Measurements from ENCODE around the gene KDM2B. TPM values are rescaled to one million over a fixed set of nuclear protein-coding genes. Genes with fewer than 3 reads are reported as not detected.

KDM2B gene
- polyA plus RNA-seq, 1 of the 3 experiments (the other 2 are of a cell fraction) = 11.5 TPM

DNA sequence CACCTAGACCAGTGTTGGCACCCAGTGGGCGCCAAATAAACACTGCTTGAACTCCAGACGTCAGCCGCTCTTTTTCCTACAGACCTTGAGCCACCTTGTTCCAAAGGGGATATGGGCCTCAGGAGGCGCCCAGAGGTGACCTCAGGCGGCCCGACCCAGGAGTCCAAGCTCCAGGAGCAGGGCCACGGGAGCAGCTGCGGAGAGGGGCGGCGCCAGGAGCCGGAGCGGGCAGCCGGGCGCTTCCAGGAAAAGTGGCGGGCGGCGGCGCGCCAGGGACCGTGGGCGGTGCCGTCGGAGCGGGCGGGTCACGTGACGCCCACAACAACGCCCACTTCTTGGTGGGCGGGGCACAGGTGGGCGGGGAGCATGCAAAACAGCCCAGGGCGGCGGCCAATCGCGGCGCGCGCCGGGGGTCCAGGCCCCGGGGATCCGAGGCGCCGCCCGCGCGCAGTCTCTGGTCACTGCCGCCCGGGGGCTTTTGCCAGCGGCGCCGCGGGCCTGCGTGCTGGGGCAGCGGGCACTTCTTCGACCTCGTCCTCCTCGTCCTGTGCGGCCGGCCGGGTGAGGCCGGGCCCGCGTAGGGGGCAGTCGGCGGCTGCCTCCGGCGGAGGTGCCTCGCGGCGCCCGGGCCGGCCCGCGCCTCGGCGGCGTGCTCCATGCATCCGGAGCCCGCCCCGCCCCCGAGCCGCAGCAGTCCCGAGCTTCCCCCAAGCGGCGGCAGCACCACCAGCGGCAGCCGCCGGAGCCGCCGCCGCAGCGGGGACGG lies 45.4 kb upstream of the KDM2B start, which contains the start of gene ORAI1 (continued):
- TF ChIP-seq, protein P1, sequence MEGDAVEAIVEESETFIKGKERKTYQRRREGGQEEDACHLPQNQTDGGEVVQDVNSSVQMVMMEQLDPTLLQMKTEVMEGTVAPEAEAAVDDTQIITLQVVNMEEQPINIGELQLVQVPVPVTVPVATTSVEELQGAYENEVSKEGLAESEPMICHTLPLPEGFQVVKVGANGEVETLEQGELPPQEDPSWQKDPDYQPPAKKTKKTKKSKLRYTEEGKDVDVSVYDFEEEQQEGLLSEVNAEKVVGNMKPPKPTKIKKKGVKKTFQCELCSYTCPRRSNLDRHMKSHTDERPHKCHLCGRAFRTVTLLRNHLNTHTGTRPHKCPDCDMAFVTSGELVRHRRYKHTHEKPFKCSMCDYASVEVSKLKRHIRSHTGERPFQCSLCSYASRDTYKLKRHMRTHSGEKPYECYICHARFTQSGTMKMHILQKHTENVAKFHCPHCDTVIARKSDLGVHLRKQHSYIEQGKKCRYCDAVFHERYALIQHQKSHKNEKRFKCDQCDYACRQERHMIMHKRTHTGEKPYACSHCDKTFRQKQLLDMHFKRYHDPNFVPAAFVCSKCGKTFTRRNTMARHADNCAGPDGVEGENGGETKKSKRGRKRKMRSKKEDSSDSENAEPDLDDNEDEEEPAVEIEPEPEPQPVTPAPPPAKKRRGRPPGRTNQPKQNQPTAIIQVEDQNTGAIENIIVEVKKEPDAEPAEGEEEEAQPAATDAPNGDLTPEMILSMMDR (IDR thresholded peaks at IDR 0.05) = no peak; the same call in 1 of the 2 replicates
- TF ChIP-seq, protein P2, sequence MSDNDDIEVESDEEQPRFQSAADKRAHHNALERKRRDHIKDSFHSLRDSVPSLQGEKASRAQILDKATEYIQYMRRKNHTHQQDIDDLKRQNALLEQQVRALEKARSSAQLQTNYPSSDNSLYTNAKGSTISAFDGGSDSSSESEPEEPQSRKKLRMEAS (IDR thresholded peaks at IDR 0.05; ENCODE audit: low read depth) = 0 out of 2 replicates have a peak, but pooled peaks have one; percentile 2
- no peak for TF ChIP-seq ELF1 (IDR thresholded peaks at IDR 0.05)
- TF ChIP-seq JUND (IDR thresholded peaks at IDR 0.05) = no peak
- no peak for TF ChIP-seq TEAD4 (IDR thresholded peaks at IDR 0.05; ENCODE audit: borderline replicate concordance, insufficient read depth)
- TF ChIP-seq SIN3A (IDR thresholded peaks at IDR 0.05; ENCODE audit: borderline replicate concordance, low read depth, low read length) = no peak; the same call in 1 of the 2 replicates
- peak; percentile 53 for TF ChIP-seq NRF1 (IDR thresholded peaks at IDR 0.05; ENCODE audit: low read depth, low read length)
- TF ChIP-seq, protein P3, sequence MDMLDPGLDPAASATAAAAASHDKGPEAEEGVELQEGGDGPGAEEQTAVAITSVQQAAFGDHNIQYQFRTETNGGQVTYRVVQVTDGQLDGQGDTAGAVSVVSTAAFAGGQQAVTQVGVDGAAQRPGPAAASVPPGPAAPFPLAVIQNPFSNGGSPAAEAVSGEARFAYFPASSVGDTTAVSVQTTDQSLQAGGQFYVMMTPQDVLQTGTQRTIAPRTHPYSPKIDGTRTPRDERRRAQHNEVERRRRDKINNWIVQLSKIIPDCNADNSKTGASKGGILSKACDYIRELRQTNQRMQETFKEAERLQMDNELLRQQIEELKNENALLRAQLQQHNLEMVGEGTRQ (IDR thresholded peaks at IDR 0.05; ENCODE audit: borderline replicate concordance, low read depth, low read length) = peak; percentile 77; the same call in 1 of the 2 replicates
- no peak for TF ChIP-seq FOXM1 (IDR thresholded peaks at IDR 0.05; ENCODE audit: low read depth)

DNA sequence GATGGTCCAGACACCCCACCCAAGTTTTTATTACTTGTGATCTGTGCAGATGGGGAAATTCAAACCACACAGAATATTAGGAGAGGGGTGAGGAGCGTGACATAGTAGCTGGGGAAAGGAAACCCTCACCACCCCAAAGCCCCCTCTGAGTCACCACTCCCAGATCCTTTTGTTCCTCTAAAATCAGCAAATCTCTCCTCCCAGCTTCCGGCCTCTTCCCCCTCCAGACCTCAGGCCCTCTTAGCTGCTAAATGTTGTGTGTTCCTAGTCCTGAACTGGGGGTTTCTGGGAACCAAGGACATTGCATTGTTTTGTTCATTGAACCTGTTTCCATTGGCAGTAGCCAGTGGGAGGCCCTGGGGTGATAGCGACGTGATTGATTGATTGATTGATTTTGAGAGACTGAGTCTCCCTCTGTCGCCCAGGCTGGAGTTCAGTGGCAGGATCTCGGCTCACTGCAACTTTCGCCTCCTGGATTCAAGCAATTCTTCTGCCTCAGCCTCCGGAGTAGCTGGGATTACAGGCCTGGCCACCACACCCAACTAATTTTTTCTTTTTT lies 39.6 kb upstream of the KDM2B start:
- TF ChIP-seq MEF2A (IDR thresholded peaks at IDR 0.05; ENCODE audit: borderline replicate concordance, low read depth) (no peak), GATA2 (CRISPR knock-in tag; IDR thresholded peaks at IDR 0.05) (no peak), RAD21 (IDR thresholded peaks at IDR 0.05; ENCODE audit: low read length) (no peak), EZH2phosphoT487 (IDR thresholded peaks at IDR 0.05; ENCODE audit: borderline replicate concordance, low read depth) (no peak), RXRA (IDR thresholded peaks at IDR 0.05; ENCODE audit: borderline replicate concordance, low read depth) (no peak), FOSL2 (IDR thresholded peaks at IDR 0.05; ENCODE audit: borderline replicate concordance, low read depth) (no peak), FOXJ3 (CRISPR knock-in tag; IDR thresholded peaks at IDR 0.05) (no peak)
- TF ChIP-seq, protein P4, sequence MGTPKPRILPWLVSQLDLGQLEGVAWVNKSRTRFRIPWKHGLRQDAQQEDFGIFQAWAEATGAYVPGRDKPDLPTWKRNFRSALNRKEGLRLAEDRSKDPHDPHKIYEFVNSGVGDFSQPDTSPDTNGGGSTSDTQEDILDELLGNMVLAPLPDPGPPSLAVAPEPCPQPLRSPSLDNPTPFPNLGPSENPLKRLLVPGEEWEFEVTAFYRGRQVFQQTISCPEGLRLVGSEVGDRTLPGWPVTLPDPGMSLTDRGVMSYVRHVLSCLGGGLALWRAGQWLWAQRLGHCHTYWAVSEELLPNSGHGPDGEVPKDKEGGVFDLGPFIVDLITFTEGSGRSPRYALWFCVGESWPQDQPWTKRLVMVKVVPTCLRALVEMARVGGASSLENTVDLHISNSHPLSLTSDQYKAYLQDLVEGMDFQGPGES (IDR thresholded peaks at IDR 0.05; ENCODE audit: low read depth, low read length) = no peak
- Histone ChIP-seq H3K36me3 (replicated peaks in 1 of 2; ENCODE audit: control insufficient read depth in 1 of 2, insufficient read depth in 2 of 2, low read length in 1 of 2) (no peaks in the 10 kb centered on the region), H3K79me2 (ENCODE audit: insufficient read depth) (no peaks in the 10 kb centered on the region), H3K9ac (no peak overlapping the region), H3K27me3 (ENCODE audit: insufficient read depth) (no peaks in the 10 kb centered on the region), H3K4me2 (no peak overlapping the region), H3K4me1 (ENCODE audit: control insufficient read depth in 1 of 2, insufficient read depth in 2 of 2, low read depth in 1 of 2, low read length in 1 of 2) (peaks cover 0 to 3% of the 10 kb centered on the region in 2 experiments; a peak in 1 of 4 replicates), H3K9me2 (no peaks in the 10 kb centered on the region), H4K20me1 (ENCODE audit: insufficient read depth) (no peaks in the 10 kb centered on the region), H3F3A (replicated peaks; ENCODE audit: insufficient read depth) (no peaks in the 10 kb centered on the region), H3K27ac (ENCODE audit: low read depth in 2 of 2, low read length in 1 of 2) (no peak overlapping the region), H3K9me3 (no peaks in the 10 kb centered on the region), H3K4me3 (ENCODE audit: low read depth in 2 of 2, low read length in 1 of 2) (no peak overlapping the region), H2AFZ (ENCODE audit: low read depth) (no peak overlapping the region)
- CTCF ChIA-PET = interaction anchor here (1.7 to 2.9 kb wide), 2 partner anchors 68 to 126 kb away, joined by 5 to 15 read pairs; no protein-coding TSS in a partner anchor
- DNase-seq = no peak
- POLR2A ChIA-PET = no interaction called here
- WGBS (ENCODE audit: low lambda C conversion rate) = 94% methylated on average over 8 of the region's 8 CpGs

Measured in SK-N-SH (cell line).